Thoracic aorta (tissue), 2 donors: ENCODE data around the gene TXN. TPM values are rescaled to one million over a fixed set of nuclear protein-coding genes. Genes with fewer than 3 reads are reported as not detected.
"Not testable (repeated sequence)": the region's sequence is repeated elsewhere in the genome, so short reads cannot be mapped to it uniquely, and the experiment has no call there.

Experiments used
- ATAC-seq: fragments of 150-250 bp; one replicate; pipeline ENCODE4 v1.8.0; 2017; ENCODE audit warnings: low read depth; ENCODE audit not compliant: insufficient number of reproducible peaks, low FRiP score
- DNase-seq: peaks from one replicate; pipeline ENCODE4 v3.0.0-alpha.2; 2020; ENCODE audit warnings: low spot score
- H3K27ac ChIP-seq, 2 donors: fragments of 200-600 bp; sonication (generic); 1 replicate in 1 of 2; 2 replicates in 1 of 2; pipeline ENCODE4 v1.5.1; 2016; ENCODE audit warnings: mild to moderate bottlenecking in 2 of 2, moderate library complexity in 2 of 2
- H3K27me3 ChIP-seq: fragments of 200-600 bp; sonication (generic); replicated peaks from 2 replicates; pipeline ENCODE4 v1.6.0; 2016; ENCODE audit warnings: mild to moderate bottlenecking; ENCODE audit not compliant: insufficient read depth
- H3K36me3 ChIP-seq: fragments of 200-600 bp; sonication (generic); one replicate; pipeline ENCODE4 v1.5.1; 2016
- H3K4me1 ChIP-seq, 2 donors: fragments of 200-600 bp; sonication (generic); 1 replicate in 1 of 2; 2 replicates in 1 of 2; pipeline versions ENCODE4 v1.5.1 to v1.6.0; 2016; ENCODE audit warnings: low read depth in 2 of 2, mild to moderate bottlenecking in 1 of 2; ENCODE audit not compliant: control insufficient read depth in 1 of 2
- H3K4me3 ChIP-seq: fragments of 200-600 bp; sonication (generic); 2 replicates; pipeline ENCODE4 v1.5.1; 2016; ENCODE audit warnings: mild to moderate bottlenecking
- H3K9me3 ChIP-seq: fragments of 200-600 bp; sonication (generic); 2 replicates; pipeline ENCODE4 v1.5.1; 2016
- CTCF ChIP-seq: fragments of 200-600 bp; sonication (generic); IDR thresholded peaks from one replicate; pipeline ENCODE4 v1.5.1; 2019; ENCODE audit warnings: antibody characterized with exemption
- total RNA-seq, 2 donors: library from RNA; depleted of rRNA; stranded (reverse); fragments of >200 nt; gene quantifications; one replicate each; pipeline versions ENCODE4 v1.1.0 to v1.2.3, GENCODE V29; 2016

TXN gene
- total RNA-seq, 2 donors from 2014 or later: 47.5 to 105 TPM

DNA sequence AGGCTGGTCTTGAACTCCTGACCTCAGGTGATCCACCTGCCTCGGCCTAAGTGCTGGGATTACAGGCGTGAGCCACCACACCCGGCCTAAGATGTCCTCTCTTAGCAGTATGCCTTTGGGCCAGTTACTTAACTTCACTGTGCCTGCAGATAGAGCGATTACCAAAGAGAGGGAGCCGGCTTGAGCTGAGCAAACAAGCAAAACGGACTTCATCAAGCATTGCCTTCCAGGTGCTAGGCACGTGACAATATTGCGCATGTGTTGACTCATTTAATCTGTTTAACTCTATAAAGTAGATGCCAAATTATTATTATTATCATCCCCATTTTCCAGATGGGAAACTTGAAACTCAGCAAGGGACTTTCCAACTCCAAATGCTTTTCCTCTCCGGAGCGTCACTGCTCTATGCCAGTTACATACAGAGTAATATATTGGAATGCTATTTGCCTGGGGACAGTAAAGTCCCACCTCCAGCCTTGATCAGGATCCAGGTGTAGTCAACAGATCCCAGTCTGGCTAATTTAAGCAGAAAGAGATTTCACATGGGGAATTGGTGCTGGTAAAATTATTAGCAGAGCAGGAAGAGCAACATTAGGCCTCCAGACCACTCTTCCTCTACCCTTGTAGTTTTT, 42.8 kb downstream of the TXN start:
- no peak for TF ChIP-seq CTCF
- Histone ChIP-seq H3K27ac (no peak overlapping the region), H3K4me1 (no peaks in the 10 kb centered on the region), H3K27me3 (no peaks in the 10 kb centered on the region), H3K36me3 (no peaks in the 10 kb centered on the region), H3K4me3 (no peak overlapping the region), H3K9me3 (no peaks in the 10 kb centered on the region)
- no peak for ATAC-seq
- no peak for DNase-seq

GRCh38 chr9:110208031-110208430, 48.3 kb downstream of the TXN start, which contains the start of gene C9orf152:
C9orf152 (minus strand) TSS chr9:110208159; CDS start chr9:110207579, 580 bp downstream.
- ATAC-seq (no peak), DNase-seq (no peak)
- Histone ChIP-seq H3K27ac (no peak within 1 kb of the TSS), H3K9me3 (no peaks in the 10 kb centered on the region), H3K27me3 (no peaks in the 10 kb centered on the region), H3K36me3 (no peaks in the 10 kb centered on the region), H3K4me3 (no peak within 1 kb of the TSS), H3K4me1 (no peaks in the 10 kb centered on the region)
- no peak for TF ChIP-seq CTCF

DNA sequence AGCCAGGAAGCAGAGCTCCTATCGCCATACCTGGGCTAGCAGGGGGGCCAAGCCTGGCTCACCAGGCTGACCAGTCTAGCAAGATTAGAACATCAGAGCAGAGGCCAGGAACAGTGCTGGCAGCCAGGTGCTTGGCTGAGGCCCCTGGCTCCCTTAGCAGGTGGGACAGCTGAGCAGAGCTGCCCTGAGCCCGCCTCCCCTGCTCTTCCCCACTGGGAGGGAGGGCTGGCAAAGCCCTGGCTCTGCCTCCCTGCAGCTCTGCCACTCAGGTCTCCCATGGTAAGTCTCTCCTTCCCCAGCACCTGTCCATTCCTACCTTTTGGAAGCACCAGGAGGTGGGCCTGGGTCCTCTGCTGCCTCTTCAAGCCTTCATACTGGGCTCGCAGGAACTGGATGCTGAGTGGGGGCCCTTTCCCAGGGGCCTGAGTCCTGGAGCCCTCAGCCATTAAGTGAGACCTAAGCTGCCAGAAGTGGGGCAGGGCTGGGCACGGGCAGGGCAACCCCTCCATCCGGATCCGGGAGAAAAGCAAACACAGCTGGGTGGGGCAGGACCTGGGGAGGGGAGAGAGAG, 49.2 kb downstream of the TXN start:
- DNase-seq (no peak), ATAC-seq (no peak)
- Histone ChIP-seq H3K4me1 (no peaks in the 10 kb centered on the region), H3K4me3 (no peak overlapping the region), H3K27ac (no peak overlapping the region), H3K9me3 (no peaks in the 10 kb centered on the region), H3K27me3 (no peaks in the 10 kb centered on the region), H3K36me3 (no peaks in the 10 kb centered on the region)
- no peak for TF ChIP-seq CTCF

DNA sequence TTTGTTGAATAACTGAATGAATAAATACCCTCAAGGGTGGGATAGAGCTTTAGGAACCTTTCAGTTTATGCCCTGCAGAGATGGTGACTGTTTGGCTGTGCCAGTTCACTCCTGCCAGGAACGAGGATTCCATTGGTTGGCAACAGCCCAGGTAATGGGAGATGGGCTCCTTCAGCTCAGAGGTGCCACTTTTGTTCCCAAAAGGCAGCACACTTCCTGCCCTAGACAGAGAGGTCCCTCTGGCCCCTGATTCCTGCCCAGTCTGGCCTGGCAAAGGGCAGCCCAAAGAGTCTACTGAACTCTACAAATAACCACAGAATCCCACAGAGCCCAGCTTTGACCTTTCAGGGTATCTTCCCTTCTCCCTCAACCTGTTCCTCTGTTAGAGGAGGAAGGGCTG, 49.9 kb downstream of the TXN start:
- H3K27me3 ChIP-seq: no peaks in the 10 kb centered on the region
- no peak overlapping the region for H3K4me3 ChIP-seq
- no peaks in the 10 kb centered on the region for H3K4me1 ChIP-seq
- no peak overlapping the region for H3K27ac ChIP-seq
- DNase-seq (no peak), ATAC-seq (no peak)
- TF ChIP-seq CTCF: no peak
- no peaks in the 10 kb centered on the region for H3K36me3 ChIP-seq
- no peaks in the 10 kb centered on the region for H3K9me3 ChIP-seq

GRCh38 chr9:110205612-110206011, 50.7 kb downstream of the TXN start:
- H3K27me3 ChIP-seq, H3K36me3 ChIP-seq, DNase-seq, ATAC-seq, H3K27ac ChIP-seq, H3K4me3 ChIP-seq, H3K4me1 ChIP-seq, H3K9me3 ChIP-seq: not testable (repeated sequence)

DNA sequence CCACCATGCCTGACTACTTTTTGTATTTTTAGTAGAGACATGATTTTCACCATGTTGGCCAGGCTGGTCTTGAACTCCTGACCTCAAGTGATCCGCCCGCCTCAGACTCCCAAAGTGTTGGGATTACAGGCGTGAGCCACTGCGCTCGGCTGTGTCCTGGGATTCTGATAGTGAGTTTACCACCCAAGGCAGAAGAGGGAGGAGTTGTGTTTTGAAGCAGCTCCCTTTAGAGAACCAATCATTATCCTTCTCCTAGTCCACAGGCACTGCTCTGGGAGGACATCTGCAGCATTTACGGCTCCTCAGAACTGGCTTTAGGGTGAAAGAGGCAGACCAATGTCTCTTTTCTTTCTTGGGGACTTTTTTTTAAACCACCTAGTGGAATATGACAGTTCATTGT, 54.1 kb downstream of the TXN start:
- Histone ChIP-seq H3K4me1 (no peaks in the 10 kb centered on the region), H3K4me3 (no peak overlapping the region), H3K27ac (no peak overlapping the region), H3K27me3 (no peaks in the 10 kb centered on the region), H3K9me3 (no peaks in the 10 kb centered on the region), H3K36me3 (no peaks in the 10 kb centered on the region)
- ATAC-seq (no peak), DNase-seq (no peak)
- TF ChIP-seq CTCF: no peak
